ENCODE data around the gene ZDHHC11B.
A peak's percentile ranks its signal among the peaks of the same experiment; 100 is the strongest.
"Not testable (repeated sequence)": the region's sequence is repeated elsewhere in the genome, so short reads cannot be mapped to it uniquely, and the experiment has no call there.

ZDHHC11B gene, protein sequence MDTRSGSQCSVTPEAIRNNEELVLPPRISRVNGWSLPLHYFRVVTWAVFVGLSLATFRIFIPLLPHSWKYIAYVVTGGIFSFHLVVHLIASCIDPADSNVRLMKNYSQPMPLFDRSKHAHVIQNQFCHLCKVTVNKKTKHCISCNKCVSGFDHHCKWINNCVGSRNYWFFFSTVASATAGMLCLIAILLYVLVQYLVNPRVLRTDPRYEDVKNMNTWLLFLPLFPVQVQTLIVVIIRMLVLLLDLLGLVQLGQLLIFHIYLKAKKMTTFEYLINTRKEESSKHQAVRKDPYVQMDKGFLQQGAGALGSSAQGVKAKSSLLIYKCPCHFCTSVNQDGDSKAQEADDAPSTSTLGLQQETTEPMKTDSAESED

DNA sequence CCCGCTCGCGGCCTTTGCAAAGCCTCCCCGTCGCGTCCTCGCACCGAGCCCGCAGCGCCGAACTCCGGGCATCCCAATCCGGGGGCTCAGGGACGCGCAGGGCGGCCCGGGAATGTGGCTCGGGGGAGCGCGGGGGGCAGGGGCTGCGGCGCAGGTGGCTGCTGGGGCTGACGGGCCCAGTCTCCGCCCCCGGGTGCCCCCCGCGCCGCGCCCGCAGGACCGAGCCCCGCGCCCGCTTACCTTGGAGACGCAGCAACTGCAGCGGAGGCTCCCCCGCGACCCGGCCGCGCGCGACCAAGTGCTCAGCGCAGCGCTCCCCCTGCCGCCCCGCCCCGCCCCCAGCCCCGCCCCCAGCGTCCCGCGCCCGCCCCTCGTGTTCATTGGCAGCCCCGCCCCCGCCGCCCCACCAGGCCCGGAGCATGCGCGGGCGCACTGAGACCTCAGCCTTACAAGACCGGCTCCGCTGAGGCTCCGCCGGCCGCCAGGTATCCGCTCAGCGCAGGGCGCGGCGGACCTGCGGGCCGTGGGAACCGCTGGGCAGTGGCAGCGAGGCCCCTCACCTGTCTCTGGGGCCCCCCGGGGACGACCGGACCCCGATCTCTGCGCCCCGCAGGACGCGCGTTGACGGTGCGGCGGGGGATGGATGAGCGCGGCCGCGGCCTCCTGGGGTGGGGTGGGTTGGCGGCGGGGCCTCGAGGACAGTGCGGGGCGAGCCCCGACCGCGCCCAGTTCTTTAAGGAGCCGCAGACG lies at the start of gene ZDHHC11B:
Gene ZDHHC11B (minus strand): TSS at position 302 of the 750 bp plus-strand sequence. CDS start 17,810 bp downstream, outside the sequence.
- DNase-seq = peak; percentile 91

DNA sequence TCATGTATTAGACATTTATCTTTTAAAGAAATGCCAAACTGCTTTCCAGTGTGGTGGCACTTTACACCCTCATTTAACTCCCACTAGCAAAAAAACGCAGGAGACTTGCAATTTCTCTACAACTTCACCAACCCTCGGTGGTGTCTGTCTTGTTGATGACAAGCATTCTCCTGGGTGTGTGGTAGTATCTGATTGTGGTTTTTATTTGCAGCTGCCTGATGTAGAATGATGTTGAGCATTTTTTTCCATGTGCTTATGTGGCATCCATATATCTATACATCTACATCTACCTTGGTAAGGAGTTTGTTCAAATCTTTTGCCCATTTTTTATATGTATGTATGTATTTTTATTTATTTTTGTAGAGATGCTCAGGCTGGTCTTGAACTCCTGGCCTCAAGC lies 49.5 kb upstream of the ZDHHC11B start:
- DNase-seq = not testable (repeated sequence)

DNA sequence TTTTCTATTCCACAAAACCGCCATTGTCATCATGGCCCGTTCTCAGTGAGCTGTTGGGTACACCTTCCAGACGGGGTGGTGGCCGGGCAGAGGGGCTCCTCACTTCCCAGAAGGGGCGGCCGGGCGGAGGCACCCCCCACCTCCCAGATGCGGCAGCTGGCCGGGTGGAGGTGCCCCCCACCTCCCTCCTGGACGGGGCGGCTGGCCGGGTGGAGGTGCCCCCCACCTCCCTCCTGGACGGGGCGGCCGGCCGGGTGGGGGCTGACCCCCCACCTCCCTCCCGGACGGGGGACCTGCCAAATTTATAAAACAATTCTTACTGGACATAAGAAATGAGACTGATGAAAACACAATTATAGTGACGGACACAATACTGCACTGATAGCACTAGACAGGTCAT lies 43.7 kb upstream of the ZDHHC11B start:
- not testable (repeated sequence) for DNase-seq

DNA sequence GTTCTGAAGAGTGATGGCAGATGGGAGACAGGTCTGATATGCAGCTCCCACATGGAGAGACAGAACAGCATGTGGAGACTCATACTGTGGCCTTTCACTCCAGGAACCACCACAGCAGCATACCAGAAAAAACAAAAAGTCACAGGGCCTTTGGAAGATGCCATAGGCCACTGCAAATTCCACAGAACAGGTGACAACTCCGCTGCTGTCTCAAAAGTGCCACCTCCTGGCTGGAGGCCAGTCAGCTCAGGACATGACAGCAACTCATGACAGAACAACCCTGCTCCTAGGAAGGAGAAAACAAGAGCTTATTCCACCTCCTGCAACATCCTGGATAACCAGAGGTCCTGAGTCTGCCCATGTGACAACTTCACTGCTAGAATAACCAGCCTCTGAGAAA lies 41.0 kb upstream of the ZDHHC11B start:
- not testable (repeated sequence) for DNase-seq

DNA sequence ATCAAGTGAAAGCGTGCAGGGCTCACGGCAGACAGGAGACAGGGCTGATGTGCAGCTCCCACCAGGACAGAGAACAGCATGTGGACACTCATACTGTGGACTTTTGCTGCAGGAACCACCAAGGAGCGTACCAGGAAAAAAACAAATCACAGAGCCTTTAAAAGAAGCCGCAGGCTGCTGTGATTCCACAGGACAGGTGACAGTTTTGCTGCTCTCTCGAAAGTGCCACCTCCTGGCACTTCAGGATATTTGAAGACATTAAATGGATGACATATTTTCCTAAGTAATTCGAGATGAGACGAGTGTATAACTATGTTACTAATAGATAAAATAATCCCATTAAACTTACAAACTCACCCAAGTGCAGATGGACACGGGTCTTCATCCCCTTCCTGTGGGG lies 37.0 kb upstream of the ZDHHC11B start:
- DNase-seq = no peak

DNA sequence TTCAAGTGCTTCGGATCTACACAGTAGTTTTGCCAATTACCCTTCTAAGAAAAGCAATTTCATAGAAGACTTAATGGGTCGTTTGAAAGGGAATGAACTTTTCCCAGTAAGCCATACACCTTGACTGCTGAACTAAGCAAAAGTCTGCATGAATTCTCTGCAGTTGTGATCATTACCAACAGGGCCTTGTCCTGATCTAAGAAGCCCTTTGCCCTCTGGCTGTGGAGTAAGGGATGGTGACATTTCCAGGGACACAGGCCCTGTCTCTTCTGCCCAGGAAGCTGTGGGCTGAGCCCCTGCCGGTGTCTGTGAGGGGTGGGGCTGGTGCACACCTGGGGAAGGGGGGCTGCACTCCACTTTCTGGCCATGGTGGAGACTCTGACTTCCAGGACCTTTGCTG lies 35.7 kb upstream of the ZDHHC11B start:
- DNase-seq = no peak

DNA sequence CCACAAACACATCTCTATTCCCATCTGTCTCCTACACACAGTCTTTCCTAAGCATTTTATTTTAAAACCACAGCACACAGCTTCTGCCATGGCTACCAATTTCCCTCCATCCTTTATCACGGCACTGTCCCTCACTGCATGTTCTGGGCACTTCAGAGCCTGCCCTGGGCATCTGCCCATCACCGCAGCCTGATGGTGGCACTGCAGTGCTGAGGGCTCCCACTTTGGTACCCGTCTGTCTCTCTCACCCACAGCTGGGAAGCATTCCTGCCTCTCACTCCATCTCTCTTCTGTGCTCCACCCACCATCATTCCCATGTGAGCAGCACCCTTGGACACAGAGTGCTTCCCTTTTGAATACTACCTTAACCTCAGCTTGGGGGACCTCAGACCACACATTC lies 34.5 kb upstream of the ZDHHC11B start:
- no peak for DNase-seq

DNA sequence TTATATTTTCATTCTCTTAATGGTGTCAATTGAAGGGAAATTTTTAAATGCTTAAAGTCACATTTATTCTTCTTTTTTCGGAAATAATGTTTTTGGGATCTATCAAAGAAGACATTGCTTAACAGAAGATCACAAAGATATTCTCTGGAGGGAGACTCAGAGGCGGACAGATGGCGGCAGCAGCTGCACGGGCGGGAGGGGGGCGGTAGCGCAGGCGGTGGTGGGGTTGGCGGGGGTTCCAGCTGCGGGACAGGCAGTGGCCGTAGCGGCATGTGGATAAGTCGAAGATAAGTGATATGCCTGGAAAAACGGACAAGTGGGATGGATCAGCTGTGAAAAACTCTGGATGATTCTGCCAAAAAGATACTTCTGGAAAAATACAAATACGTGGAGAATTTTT lies 31.6 kb upstream of the ZDHHC11B start:
- DNase-seq = no peak

DNA sequence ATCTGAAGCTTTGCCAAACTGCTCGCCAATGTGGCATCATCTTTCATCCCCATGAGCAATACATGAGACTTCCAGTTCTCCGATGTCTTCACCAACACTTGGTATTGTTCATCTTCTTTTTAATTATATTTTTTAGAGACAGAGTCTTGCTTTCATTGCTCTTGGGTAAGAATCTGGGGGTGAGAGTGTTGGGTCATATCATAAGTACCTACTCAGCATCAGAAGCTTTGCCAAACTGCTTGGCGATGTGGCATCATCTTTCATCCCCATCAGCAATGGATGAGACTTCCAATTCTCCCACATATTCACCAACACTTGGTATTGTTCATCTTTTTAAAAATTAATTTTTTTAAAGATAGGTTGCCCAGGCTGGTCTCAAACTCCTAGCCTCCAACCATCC lies 30.9 kb upstream of the ZDHHC11B start:
- no peak for DNase-seq

DNA sequence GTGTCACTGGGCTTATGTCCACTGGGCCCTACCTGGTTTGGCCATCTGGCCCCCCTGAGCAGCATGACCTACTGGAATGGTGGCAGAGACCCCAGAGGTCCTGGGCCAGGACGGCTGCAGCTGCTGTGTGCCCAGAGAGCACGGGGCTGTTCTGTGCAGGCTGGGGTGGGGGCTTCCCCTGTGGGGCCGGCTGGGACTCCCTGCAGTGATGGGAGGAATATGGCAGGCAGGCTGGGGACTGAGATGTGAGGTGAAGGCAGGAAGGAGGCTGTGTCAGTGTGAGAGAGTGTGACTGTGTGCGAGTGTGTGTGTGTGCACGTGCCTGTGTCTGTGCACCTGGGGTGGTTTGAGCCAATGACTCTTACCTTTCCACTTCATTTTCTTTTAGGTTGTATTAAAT lies 29.0 kb upstream of the ZDHHC11B start:
- not testable (repeated sequence) for DNase-seq

DNA sequence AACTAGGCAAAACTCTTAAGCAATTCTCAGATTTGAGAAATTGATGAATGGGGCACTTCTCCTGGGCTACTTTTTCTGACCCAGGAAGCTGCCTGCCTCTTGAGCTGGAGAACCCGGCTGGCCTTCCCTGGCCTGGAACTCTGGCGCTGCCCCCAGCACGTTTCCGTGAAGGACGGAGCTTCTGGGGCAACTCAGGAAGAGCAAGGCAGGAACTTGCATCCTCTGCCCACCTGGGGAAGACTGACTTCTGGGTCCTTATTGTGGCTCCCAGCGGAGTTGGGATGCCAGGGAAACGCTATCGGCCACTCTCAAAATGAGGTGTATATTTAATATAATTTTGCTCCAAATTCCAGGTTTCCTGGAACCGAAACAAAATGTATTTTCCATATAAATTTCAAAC lies 26.9 kb upstream of the ZDHHC11B start:
- DNase-seq = not testable (repeated sequence)

DNA sequence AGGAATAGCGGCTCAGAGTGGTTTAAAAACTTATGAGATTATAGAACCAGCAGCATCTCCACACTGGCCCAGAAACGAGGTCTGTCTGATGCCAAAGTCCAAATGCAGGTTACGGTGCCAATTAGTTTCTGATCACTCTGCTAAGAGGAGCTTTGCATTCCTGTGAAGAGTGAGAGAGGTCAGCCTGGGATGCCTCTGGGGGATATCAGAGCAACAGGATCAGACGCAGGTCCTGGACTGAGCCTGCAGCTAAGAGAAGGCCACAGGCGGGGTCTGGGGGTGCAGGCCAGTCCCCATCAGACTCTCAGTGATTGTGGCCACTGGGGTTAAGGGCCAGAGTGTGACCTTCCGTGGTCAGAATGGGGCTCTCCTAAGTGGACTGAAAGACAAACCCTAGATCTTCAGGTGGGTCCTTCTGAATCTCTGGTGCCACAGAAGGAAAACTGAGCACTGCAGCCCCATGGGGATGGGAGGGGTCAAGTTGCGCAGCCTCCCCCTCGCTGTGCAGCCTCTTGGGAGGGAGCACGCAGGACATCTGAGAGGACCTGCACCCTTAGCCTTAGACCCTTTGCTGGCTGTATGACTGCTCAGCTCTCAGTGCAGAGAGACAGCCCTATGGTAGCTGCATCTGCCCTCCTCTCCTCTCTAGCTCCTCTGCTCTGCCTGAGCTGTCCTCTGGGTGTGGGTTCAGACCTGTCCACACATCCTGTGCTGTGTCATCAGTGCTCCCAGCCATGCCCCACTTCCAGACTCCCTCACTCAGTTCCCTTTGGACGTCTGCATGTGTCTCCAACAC lies 23.4 kb upstream of the ZDHHC11B start:
- not testable (repeated sequence) for DNase-seq

DNA sequence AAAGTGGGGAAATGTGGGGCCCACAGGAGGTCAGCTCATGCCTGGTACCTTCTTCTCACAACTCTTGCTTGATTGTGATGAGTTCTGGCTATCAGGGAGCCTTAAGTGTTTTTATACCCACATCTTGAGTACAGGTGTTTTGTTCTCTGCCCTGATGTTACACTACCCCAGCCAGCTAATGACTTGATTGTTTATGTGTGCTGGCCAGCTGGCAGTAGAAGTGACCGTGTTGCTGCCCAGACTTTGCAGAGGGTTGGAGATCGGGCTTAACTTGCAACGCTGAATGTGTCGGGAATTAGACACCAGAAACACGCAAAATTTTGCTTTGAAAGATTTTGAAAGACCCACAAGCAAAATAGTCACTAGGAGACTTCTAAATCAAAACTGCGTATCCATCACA lies 16.9 kb upstream of the ZDHHC11B start:
- DNase-seq = no peak

DNA sequence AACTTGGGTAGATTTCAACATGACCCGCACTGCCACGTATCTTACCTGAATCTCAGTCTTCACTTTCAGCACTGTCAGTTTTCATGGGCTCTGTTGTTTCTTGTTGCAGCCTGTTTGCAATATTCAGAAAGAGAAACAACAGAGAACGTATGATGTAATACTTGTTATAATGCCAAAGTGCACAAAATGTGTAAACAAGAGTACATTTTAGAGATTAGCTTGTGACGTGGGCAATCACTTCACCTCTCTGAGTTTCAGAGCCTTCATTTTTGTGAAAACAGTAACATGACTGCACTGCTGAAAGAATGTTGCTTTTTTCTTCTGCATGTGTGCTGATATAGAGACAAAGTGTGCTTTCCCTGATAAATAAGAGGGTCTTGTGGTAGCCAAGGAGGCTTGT lies 16.5 kb upstream of the ZDHHC11B start:
- not testable (repeated sequence) for DNase-seq

DNA sequence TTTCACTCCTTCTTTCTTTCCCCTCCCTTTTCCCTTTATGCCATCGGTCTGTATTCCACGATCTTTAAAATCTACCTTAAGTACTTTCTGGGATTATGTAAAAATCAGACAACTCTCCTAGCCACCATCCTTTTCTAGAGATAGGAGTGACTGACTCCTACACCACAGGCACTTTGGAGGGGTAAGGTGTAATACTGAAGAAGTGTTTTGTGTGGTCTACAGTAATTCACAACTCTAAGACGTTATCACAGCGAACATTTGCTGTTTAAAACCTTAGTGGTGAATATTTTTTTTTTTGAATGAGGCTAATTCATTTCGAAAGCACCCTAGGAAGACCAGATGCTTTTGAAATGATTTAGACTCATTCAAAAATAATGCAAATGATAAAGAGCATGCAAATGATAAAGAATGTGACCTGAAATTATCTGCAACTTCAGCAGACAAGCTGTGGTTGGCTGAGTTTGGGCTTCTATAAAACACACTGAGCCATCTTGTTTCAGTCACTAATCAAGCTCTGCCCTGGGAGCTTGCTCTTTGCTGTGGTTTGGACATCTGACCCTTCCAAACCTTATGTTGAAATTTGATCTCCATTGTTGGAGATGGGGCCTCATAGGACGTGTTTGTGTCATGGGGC lies 14.1 kb upstream of the ZDHHC11B start:
- not testable (repeated sequence) for DNase-seq

DNA sequence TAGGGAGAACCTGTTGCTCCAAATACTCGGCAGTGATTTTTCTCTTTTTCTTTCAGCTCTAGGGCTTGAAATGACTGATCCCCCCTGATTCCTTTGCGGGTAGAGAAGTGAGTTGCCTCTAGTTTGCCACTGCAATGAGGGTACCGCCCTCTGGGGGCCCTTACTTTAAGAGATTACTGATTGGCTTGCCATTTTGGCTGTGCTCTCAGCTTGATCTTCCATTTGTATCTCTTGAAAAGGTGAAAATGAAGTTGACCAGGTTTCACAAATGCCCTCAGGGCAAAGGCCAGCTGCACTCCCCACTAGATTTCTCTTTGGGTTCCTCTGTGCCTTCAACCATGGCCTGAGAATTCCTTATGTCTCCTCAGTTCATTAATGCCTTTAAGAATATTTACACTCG lies 13.5 kb upstream of the ZDHHC11B start:
- not testable (repeated sequence) for DNase-seq

DNA sequence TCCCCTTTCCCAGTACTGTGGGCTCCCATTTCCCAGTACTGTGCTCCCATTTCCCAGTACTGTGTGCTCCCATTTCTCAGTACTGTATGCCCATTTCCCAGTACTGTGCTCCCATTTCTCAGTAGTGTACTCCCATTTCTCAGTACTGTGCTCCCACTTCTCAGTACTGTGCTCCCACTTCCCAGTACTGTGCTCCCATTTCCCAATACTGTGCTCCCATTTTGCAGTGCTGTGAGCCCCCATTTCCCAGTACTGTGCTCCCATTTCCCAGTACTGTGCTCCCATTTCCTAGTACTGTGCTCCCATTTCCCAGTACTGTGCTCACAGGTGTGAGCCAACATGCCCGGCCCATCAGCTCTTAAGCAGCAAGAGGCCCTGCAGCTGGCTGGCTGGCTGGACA lies 11.3 kb upstream of the ZDHHC11B start:
- DNase-seq = not testable (repeated sequence)

DNA sequence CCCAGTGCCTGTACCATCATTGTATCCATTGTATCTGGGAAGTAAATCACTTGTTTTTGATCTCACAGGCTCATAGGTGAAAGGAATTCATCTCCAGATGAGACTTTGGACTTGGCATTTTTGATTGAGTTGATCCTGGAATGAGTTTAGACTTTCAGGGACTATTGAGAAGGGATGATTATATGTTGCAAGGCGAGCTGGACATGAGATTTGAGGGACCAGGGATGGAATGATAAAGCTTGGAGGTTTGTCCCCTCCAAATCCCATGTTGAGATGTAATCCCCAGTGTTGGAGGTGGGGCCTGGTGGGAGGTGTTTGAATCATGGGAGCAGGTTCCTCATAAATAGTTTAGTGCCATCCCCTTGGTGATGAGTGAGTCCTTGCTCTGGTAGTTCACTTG lies 10.4 kb upstream of the ZDHHC11B start:
- not testable (repeated sequence) for DNase-seq

DNA sequence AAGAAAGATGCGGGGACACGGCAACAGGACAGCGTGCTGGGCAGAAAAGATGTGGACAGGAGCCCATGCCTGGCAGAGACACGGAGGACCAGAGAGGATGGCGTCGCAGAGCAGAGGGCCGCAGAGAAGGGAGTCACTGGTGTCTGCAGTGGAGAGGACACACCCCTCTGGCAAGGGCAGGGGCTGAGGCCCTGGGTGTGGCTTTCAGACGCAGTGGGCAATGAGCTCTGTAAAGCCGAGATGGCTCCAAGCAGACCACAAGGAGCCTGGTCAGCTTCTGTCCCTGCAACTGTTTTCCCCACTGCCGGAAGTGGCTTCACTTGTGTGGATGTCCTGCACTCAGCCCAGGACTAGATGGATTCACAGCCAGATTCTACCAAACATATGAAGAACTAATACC lies 4.2 kb upstream of the ZDHHC11B start:
- DNase-seq = not testable (repeated sequence)

DNA sequence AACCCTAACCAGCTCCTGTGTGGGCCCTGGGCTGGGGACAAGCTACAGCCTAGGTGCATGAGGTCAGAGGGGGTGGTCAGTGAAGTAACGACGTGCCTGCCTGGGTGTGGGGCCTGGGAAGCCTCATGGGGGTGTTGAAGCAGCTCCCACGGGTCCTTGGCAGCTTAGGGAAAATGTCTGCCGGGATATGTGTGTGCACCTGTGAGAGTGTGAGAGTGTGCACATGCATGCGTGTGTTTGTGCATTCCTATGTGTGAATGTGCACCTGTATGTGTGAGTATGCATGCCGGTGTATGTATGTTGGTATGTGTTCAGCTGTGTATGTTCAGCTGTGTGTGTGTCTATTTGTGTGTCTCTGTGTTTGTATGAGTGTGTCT lies 3.3 kb upstream of the ZDHHC11B start:
- not testable (repeated sequence) for DNase-seq

DNA sequence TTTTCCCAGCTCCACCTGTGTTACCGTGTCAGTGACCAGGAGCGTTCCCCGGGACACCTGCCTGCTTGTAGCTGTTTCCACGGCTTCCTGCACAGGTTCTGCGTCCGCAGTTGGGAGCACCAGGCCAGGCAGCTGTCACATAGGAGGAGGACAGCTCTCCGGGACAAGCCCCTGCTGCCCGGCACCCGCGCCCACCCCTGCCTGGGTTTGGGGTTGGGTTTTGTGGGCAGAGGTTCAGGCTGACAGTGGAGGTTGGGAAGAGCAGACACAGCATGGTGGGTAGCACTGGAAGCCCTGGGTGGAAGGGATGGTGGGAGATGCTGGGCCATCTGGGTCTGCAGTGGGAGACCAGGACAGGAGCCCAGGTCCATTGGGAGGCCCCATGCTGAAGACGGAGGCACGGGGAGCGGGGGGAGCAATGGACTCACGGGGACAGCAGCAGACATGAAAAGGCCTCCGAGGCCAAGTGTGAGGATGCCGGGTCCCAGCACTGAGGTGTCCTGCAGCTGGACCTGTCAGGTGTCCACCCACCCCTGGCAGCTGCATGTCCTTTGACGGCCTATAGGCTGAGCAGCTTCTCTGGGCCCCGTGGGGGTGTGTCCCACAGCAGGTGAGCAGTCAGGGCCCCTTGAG lies 2.8 kb upstream of the ZDHHC11B start:
- DNase-seq = not testable (repeated sequence)

DNA sequence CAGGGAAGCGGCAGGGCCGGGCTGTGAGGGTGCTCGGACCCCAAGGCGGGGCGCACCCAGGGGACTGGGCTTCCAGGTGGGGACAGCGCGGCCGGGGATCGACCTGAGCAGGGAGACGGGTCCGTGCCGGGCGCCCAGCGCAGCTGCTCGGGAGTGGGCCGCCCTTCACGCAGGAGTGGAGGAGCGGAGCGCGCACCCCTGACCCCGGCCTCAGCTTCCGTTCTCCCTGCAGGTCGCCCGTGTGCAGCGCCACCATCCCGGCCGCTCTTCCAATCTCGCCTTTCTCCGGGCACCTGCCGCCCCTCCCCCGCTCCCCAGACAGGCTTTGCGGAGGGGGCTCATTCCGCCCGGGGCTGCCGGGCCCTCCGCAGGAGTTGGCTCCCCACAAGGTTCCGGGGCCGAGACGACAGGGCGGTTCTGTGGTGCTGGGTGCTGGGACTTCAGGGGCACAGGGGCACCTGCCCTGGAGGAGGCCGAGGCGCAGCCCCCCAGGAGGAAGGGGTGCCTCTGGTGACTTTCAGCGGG lies 714 bp upstream of the ZDHHC11B start:
- not testable (repeated sequence) for DNase-seq
